ENCODE measurements around the gene TFR2. TPM values are rescaled to one million over a fixed set of nuclear protein-coding genes. Genes with fewer than 3 reads are reported as not detected.

Gene TFR2
- total RNA-seq, 1 donor from 2014 or later: 5.9 TPM

DNA sequence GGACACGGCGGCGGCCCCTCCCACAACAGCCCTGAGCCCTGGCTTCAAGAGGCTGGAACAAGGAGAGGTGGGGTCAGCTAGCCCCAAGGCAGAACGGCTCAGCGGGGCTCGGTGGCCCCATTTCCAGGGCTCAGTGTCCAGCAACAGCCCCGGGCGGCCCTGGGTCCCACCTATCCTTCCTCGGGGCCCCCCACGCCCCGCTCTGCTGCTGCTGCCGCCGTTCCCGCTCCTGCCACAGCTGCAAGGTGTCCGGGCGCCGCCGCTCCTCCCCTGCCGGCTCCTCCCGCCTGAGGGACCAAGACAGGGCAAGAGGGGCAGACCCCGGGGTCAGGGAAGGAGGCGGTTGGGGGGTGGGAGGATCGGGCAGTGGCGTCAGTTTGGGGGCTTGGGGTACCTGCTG, 64.2 kb downstream of the TFR2 start:
- H3K4me3 ChIP-seq (ENCODE audit: low read depth, low read length): no peak overlapping the region
- TF ChIP-seq, protein P1, sequence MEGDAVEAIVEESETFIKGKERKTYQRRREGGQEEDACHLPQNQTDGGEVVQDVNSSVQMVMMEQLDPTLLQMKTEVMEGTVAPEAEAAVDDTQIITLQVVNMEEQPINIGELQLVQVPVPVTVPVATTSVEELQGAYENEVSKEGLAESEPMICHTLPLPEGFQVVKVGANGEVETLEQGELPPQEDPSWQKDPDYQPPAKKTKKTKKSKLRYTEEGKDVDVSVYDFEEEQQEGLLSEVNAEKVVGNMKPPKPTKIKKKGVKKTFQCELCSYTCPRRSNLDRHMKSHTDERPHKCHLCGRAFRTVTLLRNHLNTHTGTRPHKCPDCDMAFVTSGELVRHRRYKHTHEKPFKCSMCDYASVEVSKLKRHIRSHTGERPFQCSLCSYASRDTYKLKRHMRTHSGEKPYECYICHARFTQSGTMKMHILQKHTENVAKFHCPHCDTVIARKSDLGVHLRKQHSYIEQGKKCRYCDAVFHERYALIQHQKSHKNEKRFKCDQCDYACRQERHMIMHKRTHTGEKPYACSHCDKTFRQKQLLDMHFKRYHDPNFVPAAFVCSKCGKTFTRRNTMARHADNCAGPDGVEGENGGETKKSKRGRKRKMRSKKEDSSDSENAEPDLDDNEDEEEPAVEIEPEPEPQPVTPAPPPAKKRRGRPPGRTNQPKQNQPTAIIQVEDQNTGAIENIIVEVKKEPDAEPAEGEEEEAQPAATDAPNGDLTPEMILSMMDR (conservative IDR thresholded peaks at IDR 0.05; ENCODE audit: low read depth, low read length): no peak
- no peak for DNase-seq (ENCODE audit: low read depth)

DNA sequence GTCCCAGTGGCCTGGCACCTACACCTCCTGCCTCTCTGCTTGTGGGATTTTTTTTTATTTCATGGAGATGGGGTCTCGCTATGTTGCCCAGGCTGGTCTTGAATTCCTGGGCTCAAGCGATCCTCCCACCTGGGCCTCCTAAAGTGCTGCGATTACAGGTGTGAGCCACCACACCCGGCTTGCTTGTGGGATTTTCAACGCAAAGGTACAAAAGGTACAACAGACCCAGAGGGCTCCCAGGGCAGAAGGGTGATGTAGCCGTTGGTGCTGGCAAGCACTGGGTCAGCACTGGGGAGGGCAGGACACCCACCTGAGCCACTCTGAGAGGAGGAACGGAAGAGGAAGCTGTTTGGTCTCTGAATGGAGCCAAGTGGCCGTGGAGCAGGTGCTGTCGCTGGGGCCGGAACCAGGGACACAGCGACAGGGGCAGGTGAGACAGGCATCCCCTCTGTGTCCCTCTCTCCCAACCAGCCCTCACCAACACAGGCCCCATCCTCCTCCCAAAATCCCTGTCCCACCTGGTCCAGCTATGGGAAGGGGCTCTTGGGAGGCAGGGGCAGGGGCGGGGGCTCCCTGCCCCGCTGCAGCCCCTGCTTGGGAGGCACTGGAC, 64.9 kb downstream of the TFR2 start:
- H3K4me3 ChIP-seq (ENCODE audit: low read depth, low read length): no peak overlapping the region
- no peak for DNase-seq (ENCODE audit: low read depth)
- TF ChIP-seq, protein P1 (conservative IDR thresholded peaks at IDR 0.05; ENCODE audit: low read depth, low read length): no peak

- TF ChIP-seq, protein P1 (conservative IDR thresholded peaks at IDR 0.05; ENCODE audit: low read depth, low read length): no peak
- H3K4me3 ChIP-seq (ENCODE audit: low read depth, low read length): no peak overlapping the region
- no peak for DNase-seq (ENCODE audit: low read depth)
Observed at GRCh38 chr7:100575746-100576383, 65.5 kb downstream of the TFR2 start.

DNA sequence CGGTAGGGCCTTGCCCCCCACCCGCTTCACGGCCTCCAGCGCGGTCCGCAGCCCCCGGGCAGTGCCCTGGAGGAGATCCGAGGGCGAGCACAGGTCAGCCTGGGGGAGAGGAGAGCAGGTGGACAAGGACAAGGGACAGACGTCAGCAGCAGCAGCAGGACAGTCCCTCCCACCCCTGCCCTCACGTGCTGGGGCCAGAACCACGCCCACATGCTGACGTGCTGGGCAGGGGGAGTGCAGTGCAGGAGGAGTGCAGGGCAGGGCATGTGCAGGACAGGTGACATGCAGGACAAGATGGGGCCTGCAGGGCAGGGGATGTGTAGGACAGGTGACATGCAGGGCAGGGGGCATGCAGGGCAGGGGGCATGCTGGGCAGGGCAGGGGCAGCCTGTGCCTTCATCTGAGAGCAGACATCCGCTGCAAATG, 66.1 kb downstream of the TFR2 start:
- no peak overlapping the region for H3K4me3 ChIP-seq (ENCODE audit: low read depth, low read length)
- no peak for DNase-seq (ENCODE audit: low read depth)
- TF ChIP-seq, protein P1 (conservative IDR thresholded peaks at IDR 0.05; ENCODE audit: low read depth, low read length): no peak

DNA sequence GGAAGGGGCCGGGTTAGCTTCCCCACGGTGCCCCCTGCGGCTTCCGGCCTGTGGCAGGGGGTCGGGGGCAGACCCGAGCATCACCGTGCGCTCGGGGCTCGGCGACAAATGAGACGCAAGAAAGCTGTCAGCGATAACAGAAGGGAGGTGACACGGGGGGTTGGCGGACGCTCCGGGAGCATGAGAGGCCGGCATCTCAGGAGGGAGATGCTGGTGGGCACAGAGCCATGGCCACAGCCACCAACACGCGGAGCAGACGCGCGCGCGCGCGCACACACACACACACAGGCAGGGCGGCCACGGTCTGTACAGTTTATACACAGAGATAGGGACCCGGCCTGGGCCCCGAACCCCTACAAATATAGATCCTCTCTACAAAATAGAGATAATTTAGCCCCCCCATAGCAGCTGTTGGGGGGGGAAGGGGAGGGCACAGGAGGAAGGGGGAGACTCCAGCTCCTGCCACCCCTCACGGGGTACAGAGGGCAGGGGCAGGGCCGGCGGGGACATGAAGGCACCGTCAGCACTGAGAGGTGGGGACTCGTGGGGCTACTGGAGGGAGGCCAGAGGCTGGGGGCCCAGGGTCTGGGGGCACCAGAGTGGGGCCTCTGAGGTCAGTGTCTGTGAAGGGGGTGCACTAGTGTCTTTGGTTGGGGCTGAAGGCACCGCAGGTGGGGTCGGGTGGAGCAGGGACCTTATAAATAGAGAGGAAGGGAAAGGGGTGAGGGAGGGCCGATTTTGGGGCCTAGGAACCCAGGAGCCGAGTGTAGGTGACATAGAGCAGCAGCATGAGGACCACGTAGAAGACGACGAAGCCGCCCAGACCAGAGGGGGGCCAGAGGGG, 66.8 kb downstream of the TFR2 start:
- no peak for DNase-seq (ENCODE audit: low read depth)
- TF ChIP-seq, protein P1 (conservative IDR thresholded peaks at IDR 0.05; ENCODE audit: low read depth, low read length): no peak
- no peak overlapping the region for H3K4me3 ChIP-seq (ENCODE audit: low read depth, low read length)

- no peak within 1 kb of the TSS for H3K4me3 ChIP-seq (ENCODE audit: low read depth, low read length)
- DNase-seq (ENCODE audit: low read depth): no peak
- TF ChIP-seq, protein P1 (conservative IDR thresholded peaks at IDR 0.05; ENCODE audit: low read depth, low read length): no peak
Observed at GRCh38 chr7:100573691-100574361, 67.5 kb downstream of the TFR2 start, which contains the start of gene SAP25. Gene SAP25 (minus strand): TSS chr7:100573900. CDS start chr7:100573742, 158 bp downstream.

All from epithelial cell of proximal tubule (primary cell).